Right atrium auricular region (tissue), 2 donors: ENCODE measurements around the gene SLC2A4. TPM values are rescaled to one million over a fixed set of nuclear protein-coding genes. Genes with fewer than 3 reads are reported as not detected.
"Not testable (repeated sequence)": the region's sequence is repeated elsewhere in the genome, so short reads cannot be mapped to it uniquely, and the experiment has no call there.

Source experiments
- DNase-seq: peaks from one replicate; pipeline ENCODE4 v3.0.0-alpha.2; 2019; ENCODE audit warnings: low spot score
- H3K27ac ChIP-seq, 2 donors: fragments of 200-600 bp; sonication (generic); 1 replicate in 1 of 2; 2 replicates in 1 of 2; pipeline ENCODE4 v1.5.1; 2016 to 2019
- H3K27me3 ChIP-seq, 2 donors: fragments of 200-600 bp; sonication (generic); one replicate each; pipeline versions ENCODE4 v1.5.1 to v1.6.0; 2017 to 2019
- H3K36me3 ChIP-seq: fragments of 200-600 bp; sonication (generic); one replicate; pipeline ENCODE4 v1.5.1; 2016
- H3K4me1 ChIP-seq, 2 donors: fragments of 200-600 bp; sonication (generic); one replicate each; pipeline versions ENCODE4 v1.5.1 to v1.6.0; 2017 to 2019
- H3K4me3 ChIP-seq, 2 donors: fragments of 200-600 bp; sonication (generic); 1 replicate in 1 of 2; 2 replicates in 1 of 2; pipeline ENCODE4 v1.5.1; 2017 to 2019; ENCODE audit warnings: mild to moderate bottlenecking in 1 of 2, moderate library complexity in 1 of 2
- H3K9me3 ChIP-seq, 2 donors: fragments of 200-600 bp; sonication (generic); one replicate each; pipeline ENCODE4 v1.5.1; 2019
- total RNA-seq, 2 donors: library from RNA; depleted of rRNA; stranded (reverse); fragments of >200 nt; gene quantifications; one replicate each; pipeline ENCODE4 v1.1.0, GENCODE V29; 2016
- TF ChIP-seq, protein P1 (sequence below), 2 donors: fragments of 200-600 bp; sonication (generic); IDR thresholded peaks; one replicate each; pipeline ENCODE4 v1.5.1; 2019; ENCODE audit warnings: antibody characterized with exemption in 2 of 2

SLC2A4 gene
- total RNA-seq, 2 donors from 2014 or later, result 70.3 to 151 TPM

GRCh38 chr17:7334938-7335538 is 53.5 kb downstream of the SLC2A4 start:
- no peaks in the 10 kb centered on the region for H3K9me3 ChIP-seq
- no peak overlapping the region for H3K4me3 ChIP-seq
- H3K27me3 ChIP-seq, result no peaks in the 10 kb centered on the region
- H3K27ac ChIP-seq, result no peak overlapping the region
- no peaks in the 10 kb centered on the region for H3K36me3 ChIP-seq
- no peak for DNase-seq
- TF ChIP-seq, protein P1, sequence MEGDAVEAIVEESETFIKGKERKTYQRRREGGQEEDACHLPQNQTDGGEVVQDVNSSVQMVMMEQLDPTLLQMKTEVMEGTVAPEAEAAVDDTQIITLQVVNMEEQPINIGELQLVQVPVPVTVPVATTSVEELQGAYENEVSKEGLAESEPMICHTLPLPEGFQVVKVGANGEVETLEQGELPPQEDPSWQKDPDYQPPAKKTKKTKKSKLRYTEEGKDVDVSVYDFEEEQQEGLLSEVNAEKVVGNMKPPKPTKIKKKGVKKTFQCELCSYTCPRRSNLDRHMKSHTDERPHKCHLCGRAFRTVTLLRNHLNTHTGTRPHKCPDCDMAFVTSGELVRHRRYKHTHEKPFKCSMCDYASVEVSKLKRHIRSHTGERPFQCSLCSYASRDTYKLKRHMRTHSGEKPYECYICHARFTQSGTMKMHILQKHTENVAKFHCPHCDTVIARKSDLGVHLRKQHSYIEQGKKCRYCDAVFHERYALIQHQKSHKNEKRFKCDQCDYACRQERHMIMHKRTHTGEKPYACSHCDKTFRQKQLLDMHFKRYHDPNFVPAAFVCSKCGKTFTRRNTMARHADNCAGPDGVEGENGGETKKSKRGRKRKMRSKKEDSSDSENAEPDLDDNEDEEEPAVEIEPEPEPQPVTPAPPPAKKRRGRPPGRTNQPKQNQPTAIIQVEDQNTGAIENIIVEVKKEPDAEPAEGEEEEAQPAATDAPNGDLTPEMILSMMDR (IDR thresholded peaks at IDR 0.05), result no peak
- peaks cover 0 to 6% of the 10 kb centered on the region in 2 donors for H3K4me1 ChIP-seq

DNA sequence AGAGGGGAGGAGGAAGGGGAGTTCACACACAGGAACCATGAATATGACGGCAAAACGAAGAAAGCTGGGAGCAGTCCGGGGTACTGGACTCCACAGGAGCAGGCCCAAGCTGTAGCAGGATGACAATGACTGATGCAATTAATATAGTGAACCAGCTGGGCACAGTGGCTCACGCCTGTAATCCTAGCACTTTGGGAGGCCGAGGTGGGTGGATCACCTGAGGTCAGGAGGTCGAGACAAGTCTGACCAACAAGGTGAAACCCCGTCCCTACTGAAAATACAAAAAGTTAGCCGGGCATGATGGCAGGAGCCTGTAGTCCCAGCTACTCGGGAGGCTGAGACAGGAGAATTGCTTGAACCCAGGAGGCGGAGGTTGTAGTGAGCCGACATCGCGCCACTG is 54.2 kb downstream of the SLC2A4 start:
- not testable (repeated sequence) for H3K36me3 ChIP-seq, H3K4me3 ChIP-seq, H3K27ac ChIP-seq, H3K27me3 ChIP-seq, H3K9me3 ChIP-seq, H3K4me1 ChIP-seq, DNase-seq

DNA sequence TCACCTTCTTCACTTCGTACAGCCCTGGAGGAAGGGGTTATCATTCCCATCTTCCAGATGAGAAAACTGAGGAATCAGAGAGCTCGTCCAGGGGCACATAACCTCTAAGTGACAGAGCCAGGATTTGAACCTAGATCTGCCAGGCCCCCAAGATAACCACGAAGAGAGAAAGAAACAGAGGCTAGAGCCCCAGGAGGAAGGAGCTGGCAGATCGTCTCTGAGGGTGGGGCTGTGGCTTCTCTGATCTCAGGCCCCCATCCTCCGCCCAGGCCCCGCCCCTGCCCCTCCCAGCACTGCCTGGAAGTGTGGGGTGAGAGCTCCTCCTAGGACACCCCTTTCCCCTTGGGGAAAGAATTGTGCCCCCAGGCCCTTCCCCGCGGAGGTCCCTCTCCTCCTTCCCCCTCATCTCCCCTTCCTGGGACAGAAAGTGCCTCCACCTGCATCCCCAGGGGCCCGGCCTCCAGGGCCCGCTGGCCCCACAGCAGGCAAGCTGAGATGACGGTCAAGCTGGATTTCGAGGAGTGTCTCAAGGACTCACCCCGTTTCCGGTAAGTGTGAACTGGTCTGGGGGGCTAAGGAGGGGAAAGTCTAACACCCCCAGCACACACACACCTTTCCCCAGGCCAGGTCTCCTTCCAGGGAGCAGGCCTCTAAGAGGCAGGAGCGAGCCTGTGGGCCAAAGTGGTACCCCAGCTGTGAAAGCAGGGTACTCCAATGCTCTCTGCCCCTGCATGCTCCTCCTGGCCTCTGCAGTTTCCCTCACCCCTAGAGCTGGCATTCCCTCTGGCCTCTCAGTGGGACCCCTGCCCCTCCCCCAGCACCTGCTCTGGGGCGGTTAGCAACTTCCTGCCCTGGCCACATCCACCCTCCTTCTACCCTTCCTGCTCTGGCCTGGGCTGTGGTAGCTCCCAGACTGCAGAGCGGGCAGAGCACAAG is 55.0 kb downstream of the SLC2A4 start, which contains the start of gene ACAP1:
Gene ACAP1, plus strand, starts transcription at position 290 of the 936 bp plus-strand sequence. Its CDS starts 206 bp downstream, at position 496.
- H3K4me3 ChIP-seq, result peak within 1 kb of the TSS in 1 of 2 donors; percentile 17
- H3K27ac ChIP-seq, result no peak within 1 kb of the TSS
- DNase-seq, result no peak
- TF ChIP-seq, protein P1 (IDR thresholded peaks at IDR 0.05), result no peak
- no peaks in the 10 kb centered on the region for H3K9me3 ChIP-seq
- no peaks in the 10 kb centered on the region for H3K4me1 ChIP-seq
- no peaks in the 10 kb centered on the region for H3K36me3 ChIP-seq
- no peaks in the 10 kb centered on the region for H3K27me3 ChIP-seq

- not testable (repeated sequence) for H3K4me3 ChIP-seq, H3K4me1 ChIP-seq, DNase-seq, H3K27me3 ChIP-seq, H3K36me3 ChIP-seq, H3K27ac ChIP-seq, H3K9me3 ChIP-seq
Observed at GRCh38 chr17:7337600-7337999, 56.1 kb downstream of the SLC2A4 start.

Other genes starting within 250 kb of the SLC2A4 start
- under 1 TPM; 0.70 to 0.71 TPM for gene SLC16A13, start 245.7 kb upstream of the SLC2A4 start, total RNA-seq
- 1 to 10 TPM; 1.9 to 3.4 TPM for gene SLC16A11, start 237.6 kb upstream of the SLC2A4 start, total RNA-seq
- gene CLEC10A, start 201.5 kb upstream of the SLC2A4 start, total RNA-seq, result 1 to 10 TPM; 1.4 to 3.6 TPM
- gene ASGR2, start 166.9 kb upstream of the SLC2A4 start, total RNA-seq, result under 1 TPM in 1 of 2 donors, not detected in 1; 0.33 TPM
- 1 to 10 TPM in 1 of 2 donors, not detected in 1; 1.6 TPM for gene ASGR1, start 102.3 kb upstream of the SLC2A4 start, total RNA-seq
- gene DLG4, start 61.9 kb upstream of the SLC2A4 start, total RNA-seq, result 10 to 100 TPM; 15.1 to 33.4 TPM
- 100 to 1,000 TPM; 695 to 758 TPM for gene ACADVL, start 61.8 kb upstream of the SLC2A4 start, total RNA-seq
- gene DVL2, start 47.2 kb upstream of the SLC2A4 start, total RNA-seq, result 10 to 100 TPM; 18.1 to 19.9 TPM
- 10 to 100 TPM in 1 of 2 donors, 1 to 10 TPM in 1; 10.0 to 22.4 TPM for gene PHF23, start 42.3 kb upstream of the SLC2A4 start, total RNA-seq
- 100 to 1,000 TPM; 226 to 469 TPM for gene GABARAP, start 39.3 kb upstream of the SLC2A4 start, total RNA-seq
- gene CTDNEP1, start 30.0 kb upstream of the SLC2A4 start, total RNA-seq, result 10 to 100 TPM; 55.0 to 77.2 TPM
- 10 to 100 TPM; 28.1 to 70.7 TPM for gene ELP5, start 29.5 kb upstream of the SLC2A4 start, total RNA-seq
- 1 to 10 TPM in 1 of 2 donors, not detected in 1; 2.3 TPM for gene CLDN7, start 19.2 kb upstream of the SLC2A4 start, total RNA-seq
- 1 to 10 TPM; 2.9 to 3.0 TPM for gene YBX2, start 12.9 kb downstream of the SLC2A4 start, total RNA-seq
- 100 to 1,000 TPM; 131 to 164 TPM for gene EIF5A, start 25.9 kb downstream of the SLC2A4 start, total RNA-seq
- 10 to 100 TPM; 80.4 to 97.0 TPM for gene GPS2, start 33.6 kb downstream of the SLC2A4 start, total RNA-seq
- gene NEURL4, start 47.6 kb downstream of the SLC2A4 start, total RNA-seq, result 10 to 100 TPM in 1 of 2 donors, 1 to 10 TPM in 1; 9.5 to 12.8 TPM
- gene ACAP1, start 54.8 kb downstream of the SLC2A4 start, total RNA-seq, result 1 to 10 TPM; 5.1 to 6.7 TPM
- gene KCTD11, start 70.4 kb downstream of the SLC2A4 start, total RNA-seq, result 1 to 10 TPM; 4.2 to 6.9 TPM
- not detected for gene TMEM95, start 73.4 kb downstream of the SLC2A4 start, total RNA-seq
- gene TNK1, start 99.4 kb downstream of the SLC2A4 start, total RNA-seq, result 1 to 10 TPM; 4.1 to 4.8 TPM
- 10 to 100 TPM; 17.2 to 21.6 TPM for gene PLSCR3, start 112.8 kb downstream of the SLC2A4 start, total RNA-seq
- gene TMEM256, start 122.4 kb downstream of the SLC2A4 start, total RNA-seq, result 10 to 100 TPM; 43.4 to 64.8 TPM
- 10 to 100 TPM in 1 of 2 donors, 1 to 10 TPM in 1; 6.3 to 12.2 TPM for gene NLGN2, start 126.1 kb downstream of the SLC2A4 start, total RNA-seq
- gene SPEM1, start 138.6 kb downstream of the SLC2A4 start, total RNA-seq, result not detected
- gene SPEM2, start 143.9 kb downstream of the SLC2A4 start, total RNA-seq, result not detected
- not detected for gene SPEM3, start 147.1 kb downstream of the SLC2A4 start, total RNA-seq
- 1 to 10 TPM; 3.7 to 5.6 TPM for gene TMEM102, start 153.7 kb downstream of the SLC2A4 start, total RNA-seq
- gene FGF11, start 157.8 kb downstream of the SLC2A4 start, total RNA-seq, result 10 to 100 TPM; 18.6 to 20.9 TPM
- gene CHRNB1, start 163.3 kb downstream of the SLC2A4 start, total RNA-seq, result 10 to 100 TPM; 15.8 to 19.0 TPM
- gene ZBTB4, start 197.9 kb downstream of the SLC2A4 start, total RNA-seq, result 10 to 100 TPM; 50.5 to 67.3 TPM
- not detected for gene SLC35G6, start 199.7 kb downstream of the SLC2A4 start, total RNA-seq
- 10 to 100 TPM; 28.4 to 41.2 TPM for gene POLR2A, start 202.6 kb downstream of the SLC2A4 start, total RNA-seq